Spleen (tissue), 11 donors: ENCODE results near the gene ATG10. TPM values are rescaled to one million over a fixed set of nuclear protein-coding genes. Genes with fewer than 3 reads are reported as not detected.

ENCODE experiments used
- DNase-seq: peaks from one replicate; pipeline ENCODE4 v3.0.0-alpha.2; 2020
- H3K27ac ChIP-seq, 8 donors: fragments of 200-600 bp; sonication (generic) in 7 of 8; 1 replicate in 4 of 8; 2 replicates in 4 of 8; pipeline versions ENCODE4 v1.5.0 to v1.8.0; 2016 to 2021; ENCODE audit warnings: inconsistent platforms in 4 of 8, mild to moderate bottlenecking in 4 of 8, moderate library complexity in 1 of 8
- H3K27me3 ChIP-seq, 7 donors: fragments of 200-600 bp; sonication (generic) in 6 of 7; replicated peaks in 1 of 7; 1 replicate in 4 of 7; 2 replicates in 3 of 7; pipeline versions ENCODE4 v1.5.0 to v1.8.0; 2016 to 2021; ENCODE audit warnings: inconsistent platforms in 3 of 7, mild to moderate bottlenecking in 1 of 7
- H3K36me3 ChIP-seq, 6 donors: fragments of 200-600 bp; sonication (generic) in 5 of 6; 1 replicate in 4 of 6; 2 replicates in 2 of 6; pipeline versions ENCODE4 v1.5.0 to v1.8.0; 2016 to 2021; ENCODE audit warnings: inconsistent platforms in 2 of 6
- H3K4me1 ChIP-seq, 6 donors: fragments of 200-600 bp; sonication (generic) in 5 of 6; 1 replicate in 3 of 6; 2 replicates in 3 of 6; pipeline versions ENCODE4 v1.5.0 to v1.8.0; 2016 to 2021; ENCODE audit warnings: inconsistent platforms in 3 of 6
- H3K4me3 ChIP-seq, 8 donors: fragments of 200-600 bp; sonication (generic) in 7 of 8; 1 replicate in 4 of 8; 2 replicates in 4 of 8; pipeline versions ENCODE4 v1.5.0 to v1.8.0; 2016 to 2021; ENCODE audit warnings: inconsistent platforms in 4 of 8, mild to moderate bottlenecking in 4 of 8, moderate library complexity in 2 of 8
- H3K9me3 ChIP-seq, 8 donors: fragments of 200-600 bp; sonication (generic) in 7 of 8; 1 replicate in 4 of 8; 2 replicates in 4 of 8; pipeline versions ENCODE4 v1.5.0 to v1.8.0; 2016 to 2021; ENCODE audit warnings: inconsistent platforms in 4 of 8
- CTCF ChIP-seq, 11 experiments: fragments of 200-600 bp in 7 of 11; fragments of 450-650 bp in 4 of 11; sonication (generic) in 4 of 11; IDR thresholded peaks in 8 of 11; conservative IDR thresholded peaks in 3 of 11; 1 replicate in 7 of 11; 2 replicates in 4 of 11; pipeline versions ENCODE4 v1.4.0 to v1.8.0; 2016 to 2021; ENCODE audit warnings: antibody characterized with exemption in 11 of 11, inconsistent platforms in 4 of 11, mild to moderate bottlenecking in 1 of 11
- POLR2A ChIP-seq, 3 donors: fragments of 450-650 bp; IDR thresholded peaks; one replicate each; pipeline ENCODE4 v1.5.1; 2017; ENCODE audit warnings: antibody characterized with exemption in 3 of 3, mild to moderate bottlenecking in 1 of 3
- POLR2AphosphoS5 ChIP-seq, 3 donors: sonication (generic); formaldehyde crosslinking; IDR thresholded peaks; one replicate each; pipeline ENCODE4 v1.5.1; 2017; ENCODE audit warnings: antibody characterized with exemption in 3 of 3
- WGBS, 5 donors: extraction: QIAGEN DNeasy Blood & Tissue Kit in 3 of 5; methylation state at CpG; one replicate each; pipeline versions ENCODE4 v1.1.5 to v1.1.7; 2013 to 2018; 5-methylcytosine and 5-hydroxymethylcytosine counted together
- intact Hi-C: fragments of 100-400 bp; cut with DNase I; formaldehyde crosslinking; loops from one replicate; pipeline ENCODE4 v1.15.0; 2023; ENCODE audit warnings: low total_unique reads
- polyA plus RNA-seq, 3 donors: library from polyadenylated mRNA; stranded (reverse); fragments of 200-250 nt; gene quantifications; one replicate each; pipeline ENCODE4 v1.2.1, GENCODE V29; 2013
- total RNA-seq, 7 donors: library from RNA; depleted of rRNA in 3 of 7; stranded (reverse); fragments of >200 nt in 3 of 7; fragmentation: NEBNext Ultra II Directional in 4 of 7; extraction: Animal tissue kit (Norgen Biotek cat#: 25700) in 4 of 7; gene quantifications; one replicate each; pipeline versions ENCODE4 v1.1.0 to v1.2.1, GENCODE V29; 2016 to 2021
- donor health status: healthy with polysubstance abuse.
- donor health status: DM: no; HTN: no; CAD: no; lungs with moderate emphysema.
- donor health status: DM: no; HTN: no; CAD: no.
- donor health status: Bipolar disorder and iron deficiency.
- donor health status: healthy.
- donor health status: DM: no; HTN: no; CAD: no.
- donor health status: DM: yes; HTN: yes; CAD: no.

ATG10 gene
- total and polyA plus RNA-seq, 10 donors = 1.7 to 9.1 (median 5.0) TPM

GRCh38 chr5:82147860-82148573 lies 176.2 kb downstream of the ATG10 start:
- Histone ChIP-seq H3K4me1 (no peaks in the 10 kb centered on the region), H3K36me3 (no peaks in the 10 kb centered on the region), H3K27me3 (no peaks in the 10 kb centered on the region), H3K27ac (no peak overlapping the region), H3K9me3 (peaks cover 0 to 17% (median 9%) of the 10 kb centered on the region in 8 donors), H3K4me3 (no peak overlapping the region)
- intact Hi-C loops = no loop called here
- TF ChIP-seq POLR2AphosphoS5 (IDR thresholded peaks at IDR 0.05) (no peak), POLR2A (IDR thresholded peaks at IDR 0.05) (no peak), CTCF (IDR thresholded peaks at IDR 0.05 in 8 of 11, conservative IDR thresholded peaks at IDR 0.05 in 3 of 11) (no peak)
- 77 to 100% (median 95%) methylated on average over 1 of the region's 1 CpG for WGBS, 5 donors
- DNase-seq = no peak

- Histone ChIP-seq H3K9me3 (peaks cover 0 to 4% (median 0%) of the 10 kb centered on the region in 8 donors), H3K27ac (no peak overlapping the region), H3K27me3 (no peaks in the 10 kb centered on the region), H3K4me3 (no peak overlapping the region), H3K4me1 (no peaks in the 10 kb centered on the region), H3K36me3 (no peaks in the 10 kb centered on the region)
- DNase-seq = no peak
- intact Hi-C loops = no loop called here
- TF ChIP-seq POLR2AphosphoS5 (IDR thresholded peaks at IDR 0.05) (no peak), CTCF (IDR thresholded peaks at IDR 0.05 in 8 of 11, conservative IDR thresholded peaks at IDR 0.05 in 3 of 11) (no peak), POLR2A (IDR thresholded peaks at IDR 0.05) (no peak)
These were observed 177.6 kb downstream of the ATG10 start for GRCh38 chr5:82149434-82149833.

- no peak for DNase-seq
- Histone ChIP-seq H3K4me1 (no peaks in the 10 kb centered on the region), H3K36me3 (no peaks in the 10 kb centered on the region), H3K4me3 (no peak overlapping the region), H3K9me3 (no peaks in the 10 kb centered on the region), H3K27me3 (no peaks in the 10 kb centered on the region), H3K27ac (no peak overlapping the region)
- 89 to 95% (median 95%) methylated on average over 3 of the region's 3 CpGs for WGBS, 5 donors
- TF ChIP-seq POLR2AphosphoS5 (IDR thresholded peaks at IDR 0.05) = no peak
- TF ChIP-seq CTCF (IDR thresholded peaks at IDR 0.05 in 8 of 11, conservative IDR thresholded peaks at IDR 0.05 in 3 of 11) = no peak
- no peak for TF ChIP-seq POLR2A (IDR thresholded peaks at IDR 0.05)
- intact Hi-C loops = no loop called here
These were observed 178.7 kb downstream of the ATG10 start for GRCh38 chr5:82150559-82150958.

- H3K4me3 ChIP-seq = no peak overlapping the region
- H3K36me3 ChIP-seq = no peaks in the 10 kb centered on the region
- no peak for TF ChIP-seq CTCF (IDR thresholded peaks at IDR 0.05 in 8 of 11, conservative IDR thresholded peaks at IDR 0.05 in 3 of 11)
- no peak for TF ChIP-seq POLR2AphosphoS5 (IDR thresholded peaks at IDR 0.05)
- TF ChIP-seq POLR2A (IDR thresholded peaks at IDR 0.05) = no peak
- H3K27ac ChIP-seq = no peak overlapping the region
- intact Hi-C loops = no loop called here
- no peaks in the 10 kb centered on the region for H3K9me3 ChIP-seq
- no peaks in the 10 kb centered on the region for H3K27me3 ChIP-seq
- H3K4me1 ChIP-seq = no peaks in the 10 kb centered on the region
- WGBS, 5 donors = 87 to 91% (median 90%) methylated on average over 1 of the region's 1 CpG
- DNase-seq = no peak
These were observed 179.4 kb downstream of the ATG10 start for GRCh38 chr5:82151204-82151603.
